A673 (cell line): ENCODE data around the gene MRPL38. TPM values are rescaled to one million over a fixed set of nuclear protein-coding genes. Genes with fewer than 3 reads are reported as not detected.
"Not testable (repeated sequence)": the region's sequence is repeated elsewhere in the genome, so short reads cannot be mapped to it uniquely, and the experiment has no call there.

Source experiments
- BruUV-seq: library from RNA; stranded (reverse); fragments of 400-500 nt; replicated peaks from 2 replicates; lab custom pipeline; 2021; lab: Mats Ljungman, UMichigan
- CTCF ChIA-PET: fragments of 300-600 bp; sonication (Branson Sonifier 250); formaldehyde crosslinking; loops from one replicate; lab custom pipeline; 2022; ENCODE audit warnings: antibody characterized with exemption; lab: Charles Lee
- POLR2A ChIA-PET: fragments of 300-600 bp; sonication (Branson Sonifier 250); formaldehyde crosslinking; loops from one replicate; lab custom pipeline; 2022; ENCODE audit warnings: antibody characterized with exemption; ENCODE audit not compliant: low non-redundant PET; lab: Charles Lee
- DNase-seq: peaks from one replicate; pipeline ENCODE4 v3.0.0-alpha.2; 2015; ENCODE audit warnings: low spot score
- H3K27ac ChIP-seq: fragments of 200-600 bp; sonication (generic); 2 replicates; pipeline ENCODE4 v1.5.1; 2016; ENCODE audit warnings: mixed run types, low read depth, mild to moderate bottlenecking, mixed read lengths, antibody characterized with exemption, low read length; ENCODE audit not compliant: poor library complexity, severe bottlenecking
- H3K27me3 ChIP-seq: fragments of 200-600 bp; sonication (generic); replicated peaks from 2 replicates; pipeline ENCODE4 v1.6.1; 2017; ENCODE audit warnings: mixed run types, low read depth, mild to moderate bottlenecking, mixed read lengths, antibody characterized with exemption, low read length; ENCODE audit not compliant: insufficient read depth, poor library complexity
- H3K36me3 ChIP-seq: fragments of 200-600 bp; sonication (generic); 2 replicates; pipeline ENCODE4 v1.6.1; 2016; ENCODE audit warnings: mixed run types, mild to moderate bottlenecking, mixed read lengths, antibody characterized with exemption, low read length; ENCODE audit not compliant: insufficient read depth, poor library complexity, severe bottlenecking
- H3K4me1 ChIP-seq: fragments of 200-600 bp; sonication (generic); 2 replicates; pipeline ENCODE4 v1.6.1; 2017; ENCODE audit warnings: mixed run types, mild to moderate bottlenecking, mixed read lengths, antibody characterized with exemption, low read length; ENCODE audit not compliant: insufficient read depth, poor library complexity, severe bottlenecking
- H3K4me3 ChIP-seq: fragments of 200-600 bp; sonication (generic); 2 replicates; pipeline ENCODE4 v1.5.1; 2016; ENCODE audit warnings: low read depth, mixed run types, mild to moderate bottlenecking, mixed read lengths, low read length; ENCODE audit not compliant: poor library complexity, severe bottlenecking
- H3K9me3 ChIP-seq: fragments of 200-600 bp; sonication (generic); 2 replicates; pipeline ENCODE4 v1.6.1; 2016; ENCODE audit warnings: mixed run types, low read depth, mild to moderate bottlenecking, mixed read lengths, antibody characterized with exemption, low read length; ENCODE audit not compliant: poor library complexity, severe bottlenecking
- CTCF ChIP-seq: fragments of 300-800, 200-600 bp; sonication (generic); conservative IDR thresholded peaks from 2 replicates; pipeline ENCODE4 v1.5.1; 2017; ENCODE audit warnings: low read depth, mild to moderate bottlenecking, antibody characterized with exemption, low read length, moderate library complexity, mixed read lengths
- EZH2 ChIP-seq: fragments of 200-600 bp; sonication (generic); IDR thresholded peaks from 2 replicates; pipeline ENCODE4 v1.6.1; 2017; ENCODE audit warnings: borderline replicate concordance, low read depth, mild to moderate bottlenecking, mixed read lengths, antibody characterized with exemption, low read length; ENCODE audit not compliant: poor library complexity, severe bottlenecking
- intact Hi-C: fragments of 100-400 bp; cut with micrococcal nuclease; formaldehyde crosslinking; loops from one replicate; pipeline ENCODE4 v1.10.0; 2022; ENCODE audit not compliant: unreplicated experiment
- total RNA-seq: library from RNA; stranded (reverse); gene quantifications from 2 replicates; pipeline ENCODE4 v1.2.3, GENCODE V29; 2021

The MRPL38 gene
- total RNA-seq, 1 experiment from 2014 or later = 167 TPM

- no peaks in the 10 kb centered on the region for H3K27me3 ChIP-seq
- H3K27ac ChIP-seq = no peak overlapping the region
- intact Hi-C loops = no loop called here
- no TSS peak for BruUV-seq
- ChIA-PET CTCF (no interaction called here), POLR2A (no interaction called here)
- no peak overlapping the region for H3K4me3 ChIP-seq
- TF ChIP-seq EZH2 (no peak), CTCF (no peak)
- H3K9me3 ChIP-seq = no peaks in the 10 kb centered on the region
- H3K4me1 ChIP-seq = peaks cover 10% of the 10 kb centered on the region
- DNase-seq = no peak
- peaks cover 21% of the 10 kb centered on the region for H3K36me3 ChIP-seq
Measured at GRCh38 chr17:75891022-75891604, 13.6 kb downstream of the MRPL38 start.

- peaks cover 21% of the 10 kb centered on the region for H3K36me3 ChIP-seq
- DNase-seq = no peak
- ChIA-PET POLR2A (no interaction called here), CTCF (no interaction called here)
- no peaks in the 10 kb centered on the region for H3K4me1 ChIP-seq
- H3K27ac ChIP-seq = no peak overlapping the region
- H3K4me3 ChIP-seq = no peak overlapping the region
- no peak for TF ChIP-seq EZH2
- TF ChIP-seq CTCF = no peak
- no peaks in the 10 kb centered on the region for H3K9me3 ChIP-seq
- no TSS peak for BruUV-seq
- intact Hi-C loops = no loop called here
- no peaks in the 10 kb centered on the region for H3K27me3 ChIP-seq
Measured at GRCh38 chr17:75889454-75889853, 15.2 kb downstream of the MRPL38 start.

GRCh38 chr17:75888484-75888883, 16.2 kb downstream of the MRPL38 start:
- TF ChIP-seq CTCF (no peak), EZH2 (no peak)
- CTCF ChIA-PET = interaction anchor here (0.6 kb wide), 1 partner anchor 117 kb away, joined by 11 read pairs; no protein-coding TSS in a partner anchor

GRCh38 chr17:75885860-75886259, 18.8 kb downstream of the MRPL38 start:
- H3K4me1 ChIP-seq, H3K36me3 ChIP-seq, H3K9me3 ChIP-seq, H3K27ac ChIP-seq, DNase-seq, POLR2A ChIA-PET, H3K4me3 ChIP-seq, intact Hi-C loops, CTCF ChIA-PET, H3K27me3 ChIP-seq, BruUV-seq: not testable (repeated sequence)

More at GRCh38 chr17:75888484-75888883, 16.2 kb downstream of the MRPL38 start:
- Histone ChIP-seq H3K9me3 (no peaks in the 10 kb centered on the region), H3K4me3 (no peak overlapping the region), H3K36me3 (peaks cover 21% of the 10 kb centered on the region), H3K27ac (no peak overlapping the region), H3K27me3 (no peaks in the 10 kb centered on the region), H3K4me1 (no peaks in the 10 kb centered on the region)
- intact Hi-C loops = no loop called here
- DNase-seq = no peak
- no TSS peak for BruUV-seq
- POLR2A ChIA-PET = no interaction called here
